ENCODE data around the gene POTEH. TPM values are rescaled to one million over a fixed set of nuclear protein-coding genes. Genes with fewer than 3 reads are reported as not detected.
"Not testable (repeated sequence)": the region's sequence is repeated elsewhere in the genome, so short reads cannot be mapped to it uniquely, and the experiment has no call there.

POTEH gene
- total and polyA plus RNA-seq, 2 donors (not counting 1 experiment from before 2014, with no cell fraction given): 0.24 TPM; not detected in 1

- CTCF ChIA-PET; H3K4me2 ChIP-seq (replicated peaks; ENCODE audit: low read depth, low read length, poor library complexity, severe bottlenecking); H3K9me3 ChIP-seq (ENCODE audit: control extremely low read depth in 1 of 3, control insufficient read depth in 2 of 3, insufficient read depth in 1 of 3, low read length in 2 of 3); H3K27ac ChIP-seq (ENCODE audit: low read length in 2 of 2); H3K27ac Mint-ChIP-seq; H3K36me3 ChIP-seq (replicated peaks in 1 of 2; ENCODE audit: control extremely low read depth in 1 of 2, control insufficient read depth in 1 of 2, extremely low read depth in 1 of 2, insufficient read depth in 2 of 2, low read length in 1 of 2); H3K27me3 Mint-ChIP-seq; H3K27me3 ChIP-seq (replicated peaks in 1 of 4; ENCODE audit: control extremely low read depth in 1 of 4, control insufficient read depth in 3 of 4, insufficient read depth in 4 of 4, low read length in 3 of 4); H3K4me1 ChIP-seq (ENCODE audit: control insufficient read depth in 2 of 2, insufficient read depth in 2 of 2, low read length in 2 of 2); ATAC-seq (ENCODE audit: low read depth); H3K79me2 ChIP-seq (ENCODE audit: control insufficient read depth, insufficient read depth, low read length); intact Hi-C loops (cut with micrococcal nuclease); DNase-seq; POLR2A ChIA-PET; H3K9me3 Mint-ChIP-seq (ENCODE audit: insufficient read depth); H4K20me1 ChIP-seq (ENCODE audit: control insufficient read depth, insufficient read depth, low read length, poor library complexity, severe bottlenecking); H2AFZ ChIP-seq (ENCODE audit: insufficient read depth, low read depth, low read length, poor library complexity, severe bottlenecking); H3K9ac ChIP-seq (ENCODE audit: low read length); H3K4me3 ChIP-seq (ENCODE audit: control extremely low read depth in 1 of 5, extremely low read depth in 1 of 5, insufficient read depth in 1 of 5, low read depth in 2 of 5, low read length in 4 of 5); H3K4me3 Mint-ChIP-seq; H3K4me1 Mint-ChIP-seq: not testable (repeated sequence)
- WGBS (ENCODE audit: insufficient coverage): no CpG with 5 or more reads among the region's 6 CpGs
These were observed 49.1 kb downstream of the POTEH start for GRCh38 chr22:15738909-15739391.

GRCh38 chr22:15747636-15748323, 58.0 kb downstream of the POTEH start:
- H3K9me3 ChIP-seq (ENCODE audit: control extremely low read depth in 1 of 3, control insufficient read depth in 2 of 3, insufficient read depth in 1 of 3, low read length in 2 of 3); H3K4me3 ChIP-seq (ENCODE audit: control extremely low read depth in 1 of 5, extremely low read depth in 1 of 5, insufficient read depth in 1 of 5, low read depth in 2 of 5, low read length in 4 of 5); H3K79me2 ChIP-seq (ENCODE audit: control insufficient read depth, insufficient read depth, low read length); H3K4me2 ChIP-seq (replicated peaks; ENCODE audit: low read depth, low read length, poor library complexity, severe bottlenecking); H3K36me3 ChIP-seq (replicated peaks in 1 of 2; ENCODE audit: control extremely low read depth in 1 of 2, control insufficient read depth in 1 of 2, extremely low read depth in 1 of 2, insufficient read depth in 2 of 2, low read length in 1 of 2); DNase-seq; intact Hi-C loops (cut with micrococcal nuclease); H2AFZ ChIP-seq (ENCODE audit: insufficient read depth, low read depth, low read length, poor library complexity, severe bottlenecking); H3K27ac ChIP-seq (ENCODE audit: low read length in 2 of 2); CTCF ChIA-PET; H3K4me1 Mint-ChIP-seq; H3K9me3 Mint-ChIP-seq (ENCODE audit: insufficient read depth); H3K4me3 Mint-ChIP-seq; H4K20me1 ChIP-seq (ENCODE audit: control insufficient read depth, insufficient read depth, low read length, poor library complexity, severe bottlenecking); H3K27me3 Mint-ChIP-seq; H3K27me3 ChIP-seq (replicated peaks in 1 of 4; ENCODE audit: control extremely low read depth in 1 of 4, control insufficient read depth in 3 of 4, insufficient read depth in 4 of 4, low read length in 3 of 4); H3K4me1 ChIP-seq (ENCODE audit: control insufficient read depth in 2 of 2, insufficient read depth in 2 of 2, low read length in 2 of 2); H3K27ac Mint-ChIP-seq; POLR2A ChIA-PET; H3K9ac ChIP-seq (ENCODE audit: low read length): not testable (repeated sequence)
- ATAC-seq (ENCODE audit: low read depth): peak; percentile 21
- 79% methylated on average over 8 of the region's 16 CpGs for WGBS (ENCODE audit: insufficient coverage)

GRCh38 chr22:15749181-15749970, 59.5 kb downstream of the POTEH start:
- intact Hi-C loops (cut with micrococcal nuclease); H3K27ac ChIP-seq (ENCODE audit: low read length in 2 of 2); H3K4me2 ChIP-seq (replicated peaks; ENCODE audit: low read depth, low read length, poor library complexity, severe bottlenecking); H3K9me3 Mint-ChIP-seq (ENCODE audit: insufficient read depth); H3K27me3 Mint-ChIP-seq; H3K36me3 ChIP-seq (replicated peaks in 1 of 2; ENCODE audit: control extremely low read depth in 1 of 2, control insufficient read depth in 1 of 2, extremely low read depth in 1 of 2, insufficient read depth in 2 of 2, low read length in 1 of 2); H3K4me1 ChIP-seq (ENCODE audit: control insufficient read depth in 2 of 2, insufficient read depth in 2 of 2, low read length in 2 of 2); POLR2A ChIA-PET; H3K9ac ChIP-seq (ENCODE audit: low read length); ATAC-seq (ENCODE audit: low read depth); H3K27ac Mint-ChIP-seq; CTCF ChIA-PET; H3K4me3 ChIP-seq (ENCODE audit: control extremely low read depth in 1 of 5, extremely low read depth in 1 of 5, insufficient read depth in 1 of 5, low read depth in 2 of 5, low read length in 4 of 5); DNase-seq; H4K20me1 ChIP-seq (ENCODE audit: control insufficient read depth, insufficient read depth, low read length, poor library complexity, severe bottlenecking); H3K4me3 Mint-ChIP-seq; H2AFZ ChIP-seq (ENCODE audit: insufficient read depth, low read depth, low read length, poor library complexity, severe bottlenecking); H3K79me2 ChIP-seq (ENCODE audit: control insufficient read depth, insufficient read depth, low read length); H3K27me3 ChIP-seq (replicated peaks in 1 of 4; ENCODE audit: control extremely low read depth in 1 of 4, control insufficient read depth in 3 of 4, insufficient read depth in 4 of 4, low read length in 3 of 4); H3K9me3 ChIP-seq (ENCODE audit: control extremely low read depth in 1 of 3, control insufficient read depth in 2 of 3, insufficient read depth in 1 of 3, low read length in 2 of 3); H3K4me1 Mint-ChIP-seq: not testable (repeated sequence)
- WGBS (ENCODE audit: insufficient coverage): 88% methylated on average over 10 of the region's 41 CpGs

Data from B cell (primary cell).